OCI-LY3 (cell line): ENCODE measurements around the gene ECSCR.

Experiments
- CTCF ChIP-seq: fragments of 200-600, 300-600 bp; sonication (generic); IDR thresholded peaks from 2 replicates; pipeline ENCODE4 v1.5.1; 2014; ENCODE audit warnings: antibody characterized with exemption, low read length, low read depth
- EZH2phosphoT487 ChIP-seq: fragments of 200-600 bp; shearing (Covaris generic); IDR thresholded peaks from 2 replicates; pipeline ENCODE4 v1.6.1; 2018; ENCODE audit warnings: antibody characterized with exemption, mixed run types, low read depth

GRCh38 chr5:139459451-139459934 is 3.0 kb downstream of the ECSCR start:
- no peak for TF ChIP-seq CTCF
- no peak for TF ChIP-seq EZH2phosphoT487
